Prostate gland (tissue), 2 donors: ENCODE measurements around the gene INHBE. TPM values are rescaled to one million over a fixed set of nuclear protein-coding genes. Genes with fewer than 3 reads are reported as not detected.
"Not testable (repeated sequence)": the region's sequence is repeated elsewhere in the genome, so short reads cannot be mapped to it uniquely, and the experiment has no call there.

Source experiments
- DNase-seq: peaks from one replicate; pipeline ENCODE4 v3.0.0-alpha.2; 2019; ENCODE audit warnings: low spot score
- H3K27ac ChIP-seq, 2 donors: fragments of 200-600 bp; sonication (generic); 2 replicates each; pipeline ENCODE4 v1.5.1; 2017 to 2019
- H3K27me3 ChIP-seq: fragments of 200-600 bp; sonication (generic); replicated peaks from 2 replicates; pipeline ENCODE4 v1.5.1; 2019; ENCODE audit not compliant: insufficient read depth
- H3K36me3 ChIP-seq, 2 donors: fragments of 200-600 bp; sonication (generic); 1 replicate in 1 of 2; 2 replicates in 1 of 2; pipeline versions ENCODE4 v1.5.1 to v1.8.1; 2017 to 2019
- H3K4me1 ChIP-seq: fragments of 200-600 bp; sonication (generic); replicated peaks from 2 replicates; pipeline ENCODE4 v1.5.1; 2019
- H3K4me3 ChIP-seq, 2 donors: fragments of 200-600 bp; sonication (generic); 2 replicates each; pipeline ENCODE4 v1.5.1; 2017 to 2019
- H3K9me3 ChIP-seq: fragments of 200-600 bp; sonication (generic); 2 replicates; pipeline ENCODE4 v1.5.1; 2017
- CTCF ChIP-seq, 4 experiments: fragments of 200-600 bp in 2 of 4; fragments of 450-650 bp in 2 of 4; sonication (generic) in 2 of 4; IDR thresholded peaks; 1 replicate in 3 of 4; 2 replicates in 1 of 4; pipeline ENCODE4 v1.5.1; 2016 to 2019; ENCODE audit warnings: antibody characterized with exemption in 4 of 4, mild to moderate bottlenecking in 2 of 4, moderate library complexity in 2 of 4
- POLR2A ChIP-seq: fragments of 450-650 bp; IDR thresholded peaks from one replicate; pipeline ENCODE4 v1.6.1; 2016; ENCODE audit warnings: antibody characterized with exemption, mild to moderate bottlenecking
- POLR2AphosphoS5 ChIP-seq: sonication (generic); formaldehyde crosslinking; IDR thresholded peaks from one replicate; pipeline ENCODE4 v1.6.1; 2017; ENCODE audit warnings: antibody characterized with exemption
- WGBS: methylation state at CpG from one replicate; pipeline ENCODE4 v1.1.5; 2018; 5-methylcytosine and 5-hydroxymethylcytosine counted together
- intact Hi-C: fragments of 100-400 bp; cut with DNase I; formaldehyde crosslinking; loops from one replicate; pipeline ENCODE4 v1.14.2; 2022
- total RNA-seq, 2 donors: library from RNA; depleted of rRNA; stranded (reverse); fragments of >200 nt; gene quantifications; one replicate each; pipeline ENCODE4 v1.1.0, GENCODE V29; 2016

INHBE gene
- total RNA-seq, 2 donors from 2014 or later = not detected

- intact Hi-C loops = no loop called here
- H3K36me3 ChIP-seq = peaks cover 4 to 8% of the 10 kb centered on the region in 2 donors
These were observed 41.7 kb downstream of the INHBE start for GRCh38 chr12:57496822-57497221.

GRCh38 chr12:57497223-57498131, 42.4 kb downstream of the INHBE start:
- 93% methylated on average over 12 of the region's 12 CpGs for WGBS
- peaks cover 4 to 8% of the 10 kb centered on the region in 2 donors for H3K36me3 ChIP-seq

More at GRCh38 chr12:57496822-57497221, 41.7 kb downstream of the INHBE start:
- H3K4me1 ChIP-seq = no peaks in the 10 kb centered on the region
- TF ChIP-seq POLR2AphosphoS5 (no peak), CTCF (IDR thresholded peaks at IDR 0.05) (no peak), POLR2A (no peak)
- H3K9me3 ChIP-seq = no peaks in the 10 kb centered on the region
- H3K4me3 ChIP-seq = no peak overlapping the region
- H3K27me3 ChIP-seq = no peaks in the 10 kb centered on the region
- H3K27ac ChIP-seq = no peak overlapping the region
- no peak for DNase-seq

GRCh38 chr12:57498132-57498502, 43.0 kb downstream of the INHBE start:
- intact Hi-C loops = no loop called here
- no peak for DNase-seq
- WGBS = 78% methylated on average over 9 of the region's 9 CpGs
- Histone ChIP-seq H3K4me1 (no peaks in the 10 kb centered on the region), H3K4me3 (no peak overlapping the region), H3K27me3 (no peaks in the 10 kb centered on the region), H3K9me3 (no peaks in the 10 kb centered on the region), H3K36me3 (peaks cover 4 to 8% of the 10 kb centered on the region in 2 donors), H3K27ac (no peak overlapping the region)
- no peak for TF ChIP-seq CTCF (IDR thresholded peaks at IDR 0.05)
- TF ChIP-seq POLR2A = no peak
- TF ChIP-seq POLR2AphosphoS5 = no peak

More at GRCh38 chr12:57497223-57498131, 42.4 kb downstream of the INHBE start:
- TF ChIP-seq POLR2AphosphoS5 (no peak), POLR2A (no peak), CTCF (IDR thresholded peaks at IDR 0.05) (no peak)
- no peak overlapping the region for H3K27ac ChIP-seq
- no peaks in the 10 kb centered on the region for H3K4me1 ChIP-seq
- no peaks in the 10 kb centered on the region for H3K9me3 ChIP-seq
- no peaks in the 10 kb centered on the region for H3K27me3 ChIP-seq
- intact Hi-C loops = no loop called here
- no peak for DNase-seq
- H3K4me3 ChIP-seq = no peak overlapping the region

- no peak overlapping the region for H3K27ac ChIP-seq
- H3K36me3 ChIP-seq = peaks cover 4 to 8% of the 10 kb centered on the region in 2 donors
- WGBS = 89% methylated on average over 4 of the region's 4 CpGs
- no peaks in the 10 kb centered on the region for H3K4me1 ChIP-seq
- H3K9me3 ChIP-seq = no peaks in the 10 kb centered on the region
- DNase-seq = no peak
- intact Hi-C loops = no loop called here
- H3K4me3 ChIP-seq = no peak overlapping the region
- H3K27me3 ChIP-seq = no peaks in the 10 kb centered on the region
- TF ChIP-seq POLR2AphosphoS5 = no peak
- no peak for TF ChIP-seq POLR2A
- TF ChIP-seq CTCF (IDR thresholded peaks at IDR 0.05) = no peak
These were observed 43.5 kb downstream of the INHBE start for GRCh38 chr12:57498571-57498970.

GRCh38 chr12:57500213-57500612, 45.1 kb downstream of the INHBE start:
- Histone ChIP-seq H3K27me3 (no peaks in the 10 kb centered on the region), H3K9me3 (no peaks in the 10 kb centered on the region), H3K4me1 (no peaks in the 10 kb centered on the region), H3K4me3 (no peak overlapping the region), H3K27ac (no peak overlapping the region), H3K36me3 (peaks cover 7 to 8% of the 10 kb centered on the region in 2 donors)
- intact Hi-C loops = no loop called here
- TF ChIP-seq POLR2AphosphoS5 (no peak), CTCF (IDR thresholded peaks at IDR 0.05) (no peak), POLR2A (no peak)
- no peak for DNase-seq
- WGBS = 94% methylated on average over 11 of the region's 11 CpGs

- H3K27me3 ChIP-seq, DNase-seq, H3K4me3 ChIP-seq, H3K27ac ChIP-seq, intact Hi-C loops, H3K36me3 ChIP-seq, H3K4me1 ChIP-seq, H3K9me3 ChIP-seq: not testable (repeated sequence)
- WGBS = 95% methylated on average over 22 of the region's 22 CpGs
These were observed 47.3 kb downstream of the INHBE start for GRCh38 chr12:57502311-57502969.

- H3K9me3 ChIP-seq, DNase-seq, H3K27me3 ChIP-seq, H3K27ac ChIP-seq, H3K4me1 ChIP-seq, H3K4me3 ChIP-seq, H3K36me3 ChIP-seq, intact Hi-C loops: not testable (repeated sequence)
- 74% methylated on average over 4 of the region's 4 CpGs for WGBS
These were observed 51.4 kb downstream of the INHBE start for GRCh38 chr12:57506541-57506940.
